Left hindlimb (tissue), 1 donor: Measurements from ENCODE around the gene CHCHD3.

Source experiments
- DNase-seq: peaks from one replicate; pipeline ENCODE4 v3.0.0-alpha.2; 2018

Gene CHCHD3

GRCh38 chr7:132760244-132760623, 321.7 kb downstream of the CHCHD3 start:
- DNase-seq = no peak

GRCh38 chr7:132759482-132760243, 322.2 kb downstream of the CHCHD3 start:
- no peak for DNase-seq

GRCh38 chr7:132758986-132759385, 322.9 kb downstream of the CHCHD3 start:
- DNase-seq = no peak

GRCh38 chr7:132757783-132758182, 324.1 kb downstream of the CHCHD3 start:
- no peak for DNase-seq

GRCh38 chr7:132756484-132756990, 325.4 kb downstream of the CHCHD3 start:
- DNase-seq = peak; percentile 39

- no peak for DNase-seq
These were observed 326.1 kb downstream of the CHCHD3 start for GRCh38 chr7:132755538-132756483.

- DNase-seq = no peak
These were observed 329.5 kb downstream of the CHCHD3 start for GRCh38 chr7:132752431-132752830.

GRCh38 chr7:132751244-132751647, 330.6 kb downstream of the CHCHD3 start:
- DNase-seq = no peak

- DNase-seq = no peak
These were observed 331.2 kb downstream of the CHCHD3 start for GRCh38 chr7:132750530-132751217.

GRCh38 chr7:132750096-132750495, 331.8 kb downstream of the CHCHD3 start:
- no peak for DNase-seq

- DNase-seq = no peak
These were observed 336.4 kb downstream of the CHCHD3 start for GRCh38 chr7:132745510-132745909.

GRCh38 chr7:132743974-132744373, 337.9 kb downstream of the CHCHD3 start:
- no peak for DNase-seq

- DNase-seq = no peak
These were observed 339.7 kb downstream of the CHCHD3 start for GRCh38 chr7:132742189-132742612.

GRCh38 chr7:132740176-132740575, 341.7 kb downstream of the CHCHD3 start:
- no peak for DNase-seq

GRCh38 chr7:132739271-132739955, 342.5 kb downstream of the CHCHD3 start:
- DNase-seq = no peak

GRCh38 chr7:132738254-132738653, 343.6 kb downstream of the CHCHD3 start:
- DNase-seq = no peak

GRCh38 chr7:132735476-132735875, 346.4 kb downstream of the CHCHD3 start:
- DNase-seq = no peak
